ENCODE data around the gene STRADA.

- TF ChIP-seq CTCF (IDR thresholded peaks at IDR 0.05) (no peak), POLR2A (IDR thresholded peaks at IDR 0.05) (no peak), POLR2AphosphoS5 (IDR thresholded peaks at IDR 0.05) (no peak), EP300 (IDR thresholded peaks at IDR 0.05) (no peak)
These were observed 35.1 kb downstream of the STRADA start for GRCh38 chr17:63706336-63707082.

Data from gastroesophageal sphincter (tissue), 3 donors.